Lung (tissue), 12 donors: ENCODE data around the gene ZSWIM3. TPM values are rescaled to one million over a fixed set of nuclear protein-coding genes. Genes with fewer than 3 reads are reported as not detected.

Experiments
- ATAC-seq: fragments of 200-7000 bp; cut with Tn5 transposase; one replicate; pipeline ENCODE4 v1.9.1; 2020; ENCODE audit warnings: moderate number of reproducible peaks; ENCODE audit not compliant: insufficient read depth, low FRiP score
- DNase-seq, 3 donors: peaks; one replicate each; pipeline ENCODE4 v3.0.0-alpha.2; 2013 to 2017
- H3K27ac ChIP-seq, 2 donors: one replicate each; pipeline ENCODE4 v1.5.1; 2013; ENCODE audit warnings: mild to moderate bottlenecking in 2 of 2, moderate library complexity in 2 of 2, control low read depth in 1 of 2, inconsistent platforms in 1 of 2, low read depth in 1 of 2, low read length in 1 of 2
- H3K27me3 ChIP-seq, 3 donors: one replicate each; pipeline ENCODE4 v1.5.1; 2013; ENCODE audit warnings: low read length in 2 of 3; ENCODE audit not compliant: control insufficient read depth in 3 of 3, insufficient read depth in 3 of 3
- H3K36me3 ChIP-seq, 4 donors: one replicate each; pipeline ENCODE4 v1.5.1; 2013; ENCODE audit warnings: low read length in 4 of 4, mild to moderate bottlenecking in 1 of 4, moderate library complexity in 1 of 4; ENCODE audit not compliant: control insufficient read depth in 4 of 4, insufficient read depth in 4 of 4
- H3K4me1 ChIP-seq, 5 donors: one replicate each; pipeline ENCODE4 v1.5.1; 2013; ENCODE audit warnings: low read length in 5 of 5, mild to moderate bottlenecking in 2 of 5, moderate library complexity in 1 of 5; ENCODE audit not compliant: control insufficient read depth in 5 of 5, insufficient read depth in 5 of 5
- H3K4me3 ChIP-seq: one replicate; pipeline ENCODE4 v1.5.1; 2013; ENCODE audit warnings: mild to moderate bottlenecking, control low read depth, moderate library complexity
- H3K9ac ChIP-seq, 2 donors: one replicate each; pipeline ENCODE4 v1.5.1; 2013; ENCODE audit warnings: low read length in 2 of 2, control low read depth in 1 of 2; ENCODE audit not compliant: insufficient read depth in 1 of 2
- H3K9me3 ChIP-seq, 4 donors: one replicate each; pipeline ENCODE4 v1.5.1; 2013; ENCODE audit warnings: low read length in 3 of 4, mild to moderate bottlenecking in 1 of 4, moderate library complexity in 1 of 4; ENCODE audit not compliant: control insufficient read depth in 4 of 4, insufficient read depth in 3 of 4
- WGBS, 2 donors: extraction: QIAGEN DNeasy Blood & Tissue Kit; methylation state at CpG; one replicate each; pipeline ENCODE4 v1.1.7; 2013; 5-methylcytosine and 5-hydroxymethylcytosine counted together
- polyA plus RNA-seq, 2 donors: library from polyadenylated mRNA; stranded (reverse); fragments of 200-250 nt; gene quantifications; one replicate each; pipeline ENCODE4 v1.2.1, GENCODE V29; 2013
- total RNA-seq, 2 donors: library from RNA; depleted of rRNA in 1 of 2; stranded (reverse); fragments of >200 nt in 1 of 2; gene quantifications; one replicate each; pipeline ENCODE4 v1.2.1, GENCODE V29; 2014 to 2021
- TF ChIP-seq, protein P1 (sequence below): IDR thresholded peaks from 2 replicates; pipeline ENCODE4 v1.5.1; 2012; ENCODE audit warnings: mild to moderate bottlenecking; ENCODE audit errors: control extremely low read depth, extremely low read depth
- donor health status: control.
- donor health status: control.
- donor health status: Bipolar disorder and iron deficiency.
- donor health status: healthy.
- donor health status: DM: yes; HTN: yes; CAD: no.

The ZSWIM3 gene
- total and polyA plus RNA-seq, 4 donors, result 1.7 to 5.2 (median 3.4) TPM

DNA sequence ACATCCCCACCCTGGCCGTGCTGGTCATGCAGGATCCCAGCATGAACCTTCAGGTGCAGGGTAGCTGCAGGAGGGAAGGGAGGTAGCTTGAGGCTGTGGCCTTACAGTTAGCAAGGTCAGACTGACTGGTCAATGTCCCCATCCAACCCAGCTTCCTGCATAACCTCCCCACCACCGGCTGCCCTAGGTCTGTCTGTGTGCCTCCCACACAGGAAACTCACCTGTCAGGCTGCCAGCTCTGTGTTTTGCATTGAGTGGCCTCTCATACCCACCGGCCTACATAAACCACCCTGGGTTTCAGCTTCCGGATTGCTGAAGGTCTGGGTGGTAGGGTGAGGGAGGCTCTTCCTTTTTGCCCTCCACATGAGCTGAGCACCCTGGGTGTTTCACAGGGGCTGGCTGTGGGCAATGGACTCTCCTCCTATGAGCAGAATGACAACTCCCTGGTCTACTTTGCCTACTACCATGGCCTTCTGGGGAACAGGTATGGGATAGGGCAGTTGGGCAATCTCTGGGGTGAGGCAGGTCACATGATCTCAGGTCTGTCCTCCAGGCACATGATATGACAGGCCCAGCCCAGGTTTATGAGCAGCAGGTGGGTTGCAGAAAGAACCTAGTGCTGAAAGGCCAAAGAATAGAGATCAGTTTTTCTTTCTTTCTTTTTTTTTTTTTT, 35.5 kb downstream of the ZSWIM3 start:
- DNase-seq (no peak), ATAC-seq (no peak)
- H3K27ac ChIP-seq, result no peak overlapping the region
- no peaks in the 10 kb centered on the region for H3K27me3 ChIP-seq
- H3K36me3 ChIP-seq, result peaks cover 8 to 40% (median 19%) of the 10 kb centered on the region in 4 donors
- WGBS, 2 donors, result 44 to 57% methylated on average over 4 of the region's 4 CpGs
- no peak overlapping the region for H3K4me3 ChIP-seq
- H3K9ac ChIP-seq, result no peak overlapping the region
- TF ChIP-seq, protein P1, sequence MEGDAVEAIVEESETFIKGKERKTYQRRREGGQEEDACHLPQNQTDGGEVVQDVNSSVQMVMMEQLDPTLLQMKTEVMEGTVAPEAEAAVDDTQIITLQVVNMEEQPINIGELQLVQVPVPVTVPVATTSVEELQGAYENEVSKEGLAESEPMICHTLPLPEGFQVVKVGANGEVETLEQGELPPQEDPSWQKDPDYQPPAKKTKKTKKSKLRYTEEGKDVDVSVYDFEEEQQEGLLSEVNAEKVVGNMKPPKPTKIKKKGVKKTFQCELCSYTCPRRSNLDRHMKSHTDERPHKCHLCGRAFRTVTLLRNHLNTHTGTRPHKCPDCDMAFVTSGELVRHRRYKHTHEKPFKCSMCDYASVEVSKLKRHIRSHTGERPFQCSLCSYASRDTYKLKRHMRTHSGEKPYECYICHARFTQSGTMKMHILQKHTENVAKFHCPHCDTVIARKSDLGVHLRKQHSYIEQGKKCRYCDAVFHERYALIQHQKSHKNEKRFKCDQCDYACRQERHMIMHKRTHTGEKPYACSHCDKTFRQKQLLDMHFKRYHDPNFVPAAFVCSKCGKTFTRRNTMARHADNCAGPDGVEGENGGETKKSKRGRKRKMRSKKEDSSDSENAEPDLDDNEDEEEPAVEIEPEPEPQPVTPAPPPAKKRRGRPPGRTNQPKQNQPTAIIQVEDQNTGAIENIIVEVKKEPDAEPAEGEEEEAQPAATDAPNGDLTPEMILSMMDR, result no peak
- peaks cover 0 to 14% (median 10%) of the 10 kb centered on the region in 5 donors for H3K4me1 ChIP-seq
- no peaks in the 10 kb centered on the region for H3K9me3 ChIP-seq

DNA sequence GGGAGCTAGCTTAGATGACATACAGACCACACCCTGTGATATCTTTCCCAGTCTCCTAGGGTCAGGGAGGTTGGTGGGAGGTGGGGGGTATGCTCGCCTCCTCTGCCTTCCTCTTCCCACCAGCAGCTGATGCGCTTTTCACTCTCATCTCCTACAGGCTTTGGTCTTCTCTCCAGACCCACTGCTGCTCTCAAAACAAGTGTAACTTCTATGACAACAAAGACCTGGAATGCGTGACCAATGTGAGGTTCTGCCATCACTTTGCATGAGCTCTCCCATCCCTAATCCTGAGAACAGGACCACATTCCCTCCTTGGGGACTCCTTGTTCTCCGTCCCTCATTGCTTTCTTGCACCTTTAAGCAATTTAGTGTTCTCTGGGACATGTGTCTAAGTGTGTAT, 36.4 kb downstream of the ZSWIM3 start:
- ATAC-seq, result no peak
- TF ChIP-seq, protein P1, result no peak

GRCh38 chr20:45894797-45895196, 37.4 kb downstream of the ZSWIM3 start:
- H3K36me3 ChIP-seq, result peaks cover 9 to 49% (median 22%) of the 10 kb centered on the region in 4 donors
- H3K9ac ChIP-seq, result no peak overlapping the region
- TF ChIP-seq, protein P1, result no peak
- H3K9me3 ChIP-seq, result no peaks in the 10 kb centered on the region
- no peak for DNase-seq
- ATAC-seq, result no peak
- H3K4me1 ChIP-seq, result peaks cover 0 to 13% (median 7%) of the 10 kb centered on the region in 5 donors
- WGBS, 2 donors, result 76 to 80% methylated on average over 12 of the region's 12 CpGs
- H3K27ac ChIP-seq, result no peak overlapping the region
- H3K4me3 ChIP-seq, result no peak overlapping the region
- no peaks in the 10 kb centered on the region for H3K27me3 ChIP-seq

More for the DNA sequence above, 36.4 kb downstream of the ZSWIM3 start:
- no peak overlapping the region for H3K27ac ChIP-seq
- peaks cover 0 to 14% (median 7%) of the 10 kb centered on the region in 5 donors for H3K4me1 ChIP-seq
- H3K4me3 ChIP-seq, result no peak overlapping the region
- no peak for DNase-seq
- WGBS, 2 donors, result 97 to 98% methylated on average over 4 of the region's 4 CpGs
- no peaks in the 10 kb centered on the region for H3K27me3 ChIP-seq
- H3K9me3 ChIP-seq, result no peaks in the 10 kb centered on the region
- H3K36me3 ChIP-seq, result peaks cover 9 to 44% (median 20%) of the 10 kb centered on the region in 4 donors
- H3K9ac ChIP-seq, result no peak overlapping the region
